Activated naive CD4-positive, alpha-beta T cell treated with Interleukin-2 at 50 U/mL for 16 hours (primary cell): ENCODE measurements around the gene TOMM34.
A peak's percentile ranks its signal among the peaks of the same experiment; 100 is the strongest.

Source experiments
- DNase-seq: peaks from one replicate; pipeline ENCODE4 v3.0.0-alpha.2; 2020

Gene TOMM34

DNA sequence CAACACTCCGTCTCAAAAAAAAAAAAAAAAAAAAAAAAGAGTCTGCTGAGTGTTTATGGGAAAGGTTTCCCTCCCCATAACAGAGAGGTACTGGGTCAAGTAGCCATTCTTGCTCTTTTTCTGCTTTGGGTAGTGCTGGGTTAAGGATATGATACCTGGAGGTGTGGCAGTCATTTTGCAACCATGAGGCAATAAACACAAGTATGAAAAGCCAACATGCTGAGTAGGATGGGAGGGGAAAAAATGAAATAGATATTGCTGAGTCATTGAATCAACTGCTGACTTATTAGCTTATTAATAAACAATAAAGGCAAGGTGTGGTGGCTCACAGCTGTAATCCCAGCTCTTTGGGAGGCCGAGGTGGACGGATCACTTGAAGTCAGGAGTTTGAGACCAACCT lies 2.3 kb upstream of the TOMM34 start:
- DNase-seq = no peak

DNA sequence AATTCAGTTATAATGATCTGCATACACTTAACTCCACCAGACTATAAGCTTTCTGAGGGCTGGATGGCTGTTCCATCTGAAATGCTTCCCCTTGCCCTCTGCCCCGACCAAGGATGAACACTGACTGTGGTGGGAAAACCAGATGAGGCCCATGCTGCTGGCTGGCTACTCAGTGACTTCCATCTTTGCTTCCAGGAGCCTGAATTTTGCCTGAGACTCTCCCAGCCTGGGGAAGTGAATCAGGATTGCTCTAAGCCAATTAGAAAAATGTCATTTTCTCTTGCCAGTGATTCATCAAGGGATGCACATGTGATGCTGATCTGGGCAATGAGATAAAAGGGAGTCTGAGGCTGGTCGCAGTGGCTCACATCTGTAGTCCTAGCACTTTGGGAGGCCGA lies 1.7 kb upstream of the TOMM34 start:
- no peak for DNase-seq

DNA sequence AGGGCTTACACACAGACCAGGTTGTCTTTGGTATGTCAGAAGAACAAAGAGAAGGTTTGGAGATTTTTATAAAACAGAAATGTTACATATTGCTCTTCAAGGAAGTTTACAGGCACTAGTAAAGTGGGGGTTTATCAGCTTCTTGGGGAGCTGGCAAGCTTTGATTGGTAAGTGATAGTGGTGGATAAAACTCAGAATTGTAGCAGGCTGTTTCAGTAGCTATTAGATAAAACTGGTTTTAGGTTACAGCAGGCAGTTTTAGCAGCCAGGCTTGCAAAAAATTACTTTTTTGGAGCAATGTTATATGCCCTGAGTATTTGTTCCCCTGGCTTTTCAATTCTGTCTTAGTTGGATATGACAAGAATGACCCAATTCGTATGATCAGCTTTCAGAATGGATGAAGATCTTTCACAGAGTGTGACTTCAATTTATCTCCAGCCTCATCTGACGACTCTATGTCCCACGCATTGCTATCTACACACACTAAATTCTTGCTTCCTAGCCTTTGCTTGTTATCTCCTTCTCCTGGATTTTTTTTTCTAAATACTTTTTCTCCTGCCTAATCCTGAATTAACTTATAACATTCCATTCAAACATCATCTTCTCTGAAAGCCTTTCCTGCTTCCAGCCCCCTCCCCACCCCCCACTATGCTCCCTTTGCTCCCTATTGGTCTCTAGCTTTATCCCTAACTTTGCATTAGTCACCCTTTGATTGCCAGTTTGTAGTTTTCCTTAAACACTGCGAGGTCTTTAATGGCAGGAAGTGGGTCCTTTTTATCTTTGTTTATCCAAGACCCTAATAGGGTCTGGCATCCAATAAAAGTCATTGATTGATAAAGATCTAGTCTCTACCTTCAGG lies 1.0 kb upstream of the TOMM34 start:
- no peak for DNase-seq

DNA sequence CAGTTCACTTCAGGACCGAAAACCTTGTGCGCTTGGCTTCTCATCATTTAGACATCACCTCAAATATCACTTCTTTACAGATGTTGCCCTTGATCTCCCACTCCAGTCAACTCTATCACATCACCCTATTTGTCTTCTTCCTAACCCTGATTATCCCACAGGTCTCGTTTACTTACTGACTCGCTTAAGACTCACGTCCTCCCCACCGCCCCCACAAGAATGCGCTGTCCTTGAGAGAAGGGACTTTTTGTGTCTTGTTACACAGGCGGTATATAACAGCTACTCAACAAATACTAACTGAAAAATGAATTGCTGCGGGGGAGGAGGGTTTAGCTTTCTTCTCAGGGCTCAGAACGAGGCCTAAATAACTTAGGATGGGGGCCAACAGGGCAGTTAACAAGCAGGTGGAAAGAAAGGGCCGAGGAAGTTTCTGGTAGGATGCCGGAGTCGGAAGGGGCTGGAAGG lies 527 bp downstream of the TOMM34 start:
- peak; percentile 85 for DNase-seq

DNA sequence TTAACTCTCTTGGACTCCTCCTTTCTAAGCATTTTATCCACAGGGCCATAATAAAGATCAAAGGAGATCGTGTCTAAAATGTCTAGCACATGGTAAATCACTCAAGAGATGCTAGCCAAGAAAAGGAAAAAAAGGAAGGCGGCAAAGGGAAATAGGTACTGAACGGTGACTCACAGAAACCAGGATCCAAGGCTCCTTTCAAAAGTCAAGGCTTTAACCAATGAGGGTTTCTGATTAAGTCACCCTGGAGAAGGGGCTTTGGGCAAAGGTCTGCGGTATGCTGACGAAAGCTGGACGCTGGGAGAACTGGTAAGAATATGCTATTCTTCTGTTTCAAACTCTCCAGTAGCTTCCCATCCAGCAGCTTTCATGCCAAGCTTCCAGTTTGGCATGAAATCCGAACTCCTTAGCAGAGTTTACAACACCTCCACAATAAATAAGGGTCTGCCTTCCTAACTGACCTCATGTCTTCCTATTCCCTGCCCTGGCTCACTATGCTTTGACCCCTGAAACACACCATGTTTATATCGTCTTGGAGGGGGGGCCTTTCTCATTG lies 1.0 kb downstream of the TOMM34 start:
- DNase-seq = peak; percentile 24

DNA sequence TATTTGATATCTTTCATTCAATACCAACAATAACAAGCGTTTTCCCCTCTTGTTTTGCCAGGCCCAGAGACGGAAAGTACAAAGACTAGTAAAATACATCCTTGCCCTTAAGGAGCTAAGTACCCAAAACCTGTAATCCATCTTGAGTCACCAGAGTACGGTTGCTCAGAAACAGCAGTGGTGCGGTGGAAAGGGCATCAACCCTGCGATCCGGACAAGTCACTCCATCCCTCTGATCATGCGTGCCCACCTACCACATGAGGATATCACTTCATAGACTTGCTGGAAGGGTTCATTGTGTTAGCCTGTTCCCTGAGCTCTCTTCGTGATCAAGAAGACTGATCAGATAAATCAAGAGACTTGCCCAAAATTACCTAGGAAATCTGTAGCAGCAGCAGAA lies 1.9 kb downstream of the TOMM34 start:
- DNase-seq = no peak

DNA sequence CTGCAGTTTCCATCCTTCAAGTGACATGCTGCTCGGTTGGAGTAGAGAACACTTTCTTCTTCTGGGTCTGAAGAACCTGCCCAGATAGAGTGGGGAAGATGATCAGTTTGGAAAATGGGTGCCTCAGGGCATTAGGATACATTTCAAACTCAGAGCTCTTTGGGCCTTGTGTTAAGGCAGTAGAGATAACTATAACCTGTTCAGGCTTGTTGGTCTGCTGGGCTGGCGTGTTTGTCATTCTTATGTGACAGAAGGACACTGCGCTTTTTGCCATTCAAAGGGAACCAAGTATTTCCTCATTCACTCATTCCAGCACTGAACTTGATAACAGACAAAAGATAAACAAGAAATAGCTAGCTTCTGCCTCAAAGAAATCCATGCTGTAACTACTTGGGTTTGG lies 3.8 kb downstream of the TOMM34 start:
- no peak for DNase-seq

DNA sequence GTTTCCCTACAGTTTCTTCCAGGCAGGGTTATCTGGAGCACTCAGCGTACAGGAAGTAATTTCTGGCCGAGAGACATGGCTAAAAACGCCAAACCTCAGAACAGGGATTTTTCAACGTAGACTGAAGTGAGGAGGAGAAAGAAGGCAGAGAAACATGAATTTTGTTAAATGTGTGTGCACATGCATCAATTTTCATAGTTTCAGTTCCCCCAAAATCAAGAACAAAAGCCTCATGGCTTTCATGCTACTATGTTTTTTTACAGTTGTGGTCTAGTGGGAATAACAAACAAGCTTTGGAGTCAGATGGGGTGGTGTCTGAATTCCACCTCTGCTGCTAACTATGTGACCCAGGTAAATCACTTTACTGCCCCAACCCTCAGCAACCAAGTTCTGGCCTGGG lies 4.9 kb downstream of the TOMM34 start:
- DNase-seq = no peak

DNA sequence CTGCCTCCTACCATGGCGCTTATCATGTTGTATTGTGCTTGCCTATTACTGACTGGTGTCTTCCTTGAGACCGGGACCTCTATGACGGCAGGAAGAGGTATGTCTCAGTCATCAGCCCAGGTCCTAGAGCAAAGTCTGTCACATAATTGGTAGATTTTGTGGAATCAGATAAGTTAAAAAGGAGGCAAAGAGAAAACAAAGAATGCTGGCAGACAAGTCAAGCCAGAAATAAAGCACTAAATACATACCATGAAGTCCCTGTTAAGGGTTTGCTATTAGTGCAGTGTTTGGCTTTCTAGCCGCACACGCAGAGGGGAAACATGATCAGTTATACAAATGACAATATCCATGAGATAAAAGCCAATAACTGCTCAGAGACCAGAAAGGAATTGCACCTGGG lies 6.0 kb downstream of the TOMM34 start:
- DNase-seq = no peak

DNA sequence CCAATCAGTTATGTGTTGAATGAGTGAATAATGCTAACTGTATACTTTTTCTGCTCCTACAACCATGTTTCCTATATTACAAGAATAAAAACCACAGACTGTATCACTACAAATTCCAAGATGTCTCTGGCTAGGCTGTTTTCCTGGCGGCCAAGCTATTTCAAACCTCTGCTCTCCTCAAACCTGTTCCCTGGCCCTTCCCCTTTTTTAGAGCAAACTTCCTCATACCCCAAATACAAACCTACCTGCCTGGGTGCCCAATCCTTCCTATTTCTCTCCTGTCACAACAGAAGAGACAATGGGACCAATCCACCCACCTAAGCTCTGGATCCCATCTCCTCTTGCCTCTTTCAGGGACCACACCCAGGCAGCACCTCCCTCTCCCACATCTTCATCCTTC lies 7.5 kb downstream of the TOMM34 start:
- DNase-seq = no peak

DNA sequence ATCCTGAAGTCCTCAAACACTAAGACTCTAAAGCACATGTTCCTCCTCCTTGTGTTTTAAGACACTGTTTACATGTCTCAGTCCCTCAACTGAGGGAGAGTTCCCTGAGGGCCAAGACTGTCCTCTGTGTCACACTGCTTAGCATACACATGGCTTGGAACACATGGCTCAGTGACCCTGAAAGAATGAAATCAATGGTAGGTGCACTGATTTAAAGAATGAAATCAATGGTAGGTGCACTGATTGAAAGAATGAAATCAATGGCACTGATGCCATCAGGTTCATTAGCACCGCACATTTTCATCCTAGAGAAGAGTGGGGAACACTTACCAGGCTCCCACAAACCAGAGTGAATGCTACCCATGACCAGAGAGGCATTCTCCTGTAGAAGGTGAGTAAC lies 9.8 kb downstream of the TOMM34 start:
- no peak for DNase-seq

DNA sequence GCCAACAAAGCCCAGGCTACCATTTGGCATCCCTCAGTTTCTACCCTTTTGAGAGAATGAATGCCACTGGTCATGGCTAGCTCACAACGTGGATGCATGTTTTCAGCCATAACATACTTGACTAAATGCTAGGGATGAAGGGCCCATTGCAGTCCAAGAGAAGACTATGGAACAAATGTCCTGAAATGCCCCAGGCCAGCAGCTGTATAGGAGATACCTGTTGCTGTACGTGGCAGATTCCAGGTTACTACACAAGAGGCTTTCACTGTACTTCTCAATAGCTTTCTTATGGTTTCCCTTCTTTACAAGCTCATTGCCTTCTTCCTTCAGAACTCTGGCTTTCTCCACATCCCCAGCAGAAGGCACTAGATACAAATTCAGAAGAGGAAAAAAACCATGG lies 11.7 kb downstream of the TOMM34 start:
- no peak for DNase-seq

DNA sequence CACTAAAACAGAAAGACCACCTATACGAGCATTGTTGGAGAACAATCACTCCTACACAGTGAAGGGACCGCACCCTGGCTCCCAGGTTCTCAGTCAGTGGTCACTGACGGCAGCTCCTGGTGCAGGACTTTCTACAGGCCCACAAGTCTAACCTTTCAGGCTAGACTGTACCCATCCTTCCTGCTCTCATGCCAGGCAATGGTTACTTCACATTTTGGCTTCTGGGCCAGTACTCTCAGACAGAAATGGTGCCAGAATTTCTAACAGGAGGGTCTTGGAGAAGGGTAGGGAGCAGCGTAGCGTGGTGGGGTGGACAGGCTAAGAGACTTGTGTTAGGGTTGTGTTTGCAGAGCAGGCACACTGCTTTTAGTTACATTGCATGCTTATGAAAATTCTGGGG lies 12.1 kb downstream of the TOMM34 start:
- DNase-seq = no peak

DNA sequence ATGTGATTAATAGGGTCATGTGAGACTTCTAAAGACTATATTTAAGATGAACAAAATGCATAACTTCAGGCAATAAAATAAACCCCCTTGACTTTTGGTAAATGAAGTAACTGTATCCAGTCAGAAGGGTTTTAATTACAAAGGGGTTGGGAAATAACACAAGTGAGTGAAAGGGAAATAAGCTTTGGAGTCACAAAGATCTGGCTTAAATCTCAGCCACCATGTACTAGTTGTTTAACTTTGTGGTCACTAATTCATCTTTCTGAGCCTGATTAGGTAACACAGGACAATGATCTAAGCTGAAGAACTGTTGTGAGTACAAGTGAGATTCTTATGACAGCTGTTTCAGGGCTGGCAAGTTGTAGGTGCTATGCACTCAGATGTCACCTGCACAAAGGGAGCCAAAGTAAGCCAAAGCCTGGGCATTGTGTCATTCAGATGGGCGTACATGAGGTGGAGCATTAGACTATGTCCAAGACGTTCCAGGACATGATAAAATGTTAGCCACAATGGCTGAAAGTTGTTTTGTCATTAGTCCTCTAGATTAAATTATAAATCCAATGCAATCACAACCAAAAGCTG lies 13.8 kb downstream of the TOMM34 start:
- DNase-seq = no peak

DNA sequence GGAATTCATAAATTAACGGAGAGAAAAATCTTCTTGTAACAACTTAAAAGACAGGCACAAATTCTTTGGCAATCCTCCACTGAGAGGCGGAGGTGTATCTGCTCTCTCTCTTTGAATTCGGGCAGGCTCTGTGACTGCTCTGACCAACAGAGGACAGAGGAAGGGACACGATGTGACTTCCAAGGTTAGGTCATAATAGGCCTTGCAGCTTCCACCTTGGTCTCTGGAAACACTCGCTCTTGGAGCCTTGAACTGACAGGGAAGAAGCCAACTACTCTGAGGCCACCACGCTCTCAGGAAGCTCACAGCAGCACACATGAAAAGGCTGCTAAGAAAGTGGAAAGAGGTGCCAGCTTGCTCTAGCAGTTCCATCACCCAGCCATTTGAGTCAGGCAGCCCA lies 14.9 kb downstream of the TOMM34 start:
- DNase-seq = no peak

DNA sequence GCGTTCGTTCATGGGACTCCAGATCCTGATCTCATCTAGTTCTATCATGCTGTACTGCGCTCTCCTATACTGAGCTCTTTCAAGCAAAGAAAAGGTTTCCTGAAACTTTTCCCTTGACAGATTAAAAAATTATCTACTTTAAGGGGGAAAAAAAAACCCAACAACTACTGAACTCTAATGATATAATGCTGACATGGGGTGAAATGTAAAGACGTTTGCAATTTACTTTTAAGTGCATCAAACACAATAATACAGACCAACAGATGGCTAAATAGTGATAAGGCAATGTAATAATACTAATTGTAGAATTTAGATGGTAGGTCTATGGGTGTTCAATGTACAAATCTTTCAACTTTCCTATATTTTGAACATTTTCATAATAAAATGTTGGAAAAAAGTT lies 16.4 kb downstream of the TOMM34 start:
- DNase-seq = no peak

DNA sequence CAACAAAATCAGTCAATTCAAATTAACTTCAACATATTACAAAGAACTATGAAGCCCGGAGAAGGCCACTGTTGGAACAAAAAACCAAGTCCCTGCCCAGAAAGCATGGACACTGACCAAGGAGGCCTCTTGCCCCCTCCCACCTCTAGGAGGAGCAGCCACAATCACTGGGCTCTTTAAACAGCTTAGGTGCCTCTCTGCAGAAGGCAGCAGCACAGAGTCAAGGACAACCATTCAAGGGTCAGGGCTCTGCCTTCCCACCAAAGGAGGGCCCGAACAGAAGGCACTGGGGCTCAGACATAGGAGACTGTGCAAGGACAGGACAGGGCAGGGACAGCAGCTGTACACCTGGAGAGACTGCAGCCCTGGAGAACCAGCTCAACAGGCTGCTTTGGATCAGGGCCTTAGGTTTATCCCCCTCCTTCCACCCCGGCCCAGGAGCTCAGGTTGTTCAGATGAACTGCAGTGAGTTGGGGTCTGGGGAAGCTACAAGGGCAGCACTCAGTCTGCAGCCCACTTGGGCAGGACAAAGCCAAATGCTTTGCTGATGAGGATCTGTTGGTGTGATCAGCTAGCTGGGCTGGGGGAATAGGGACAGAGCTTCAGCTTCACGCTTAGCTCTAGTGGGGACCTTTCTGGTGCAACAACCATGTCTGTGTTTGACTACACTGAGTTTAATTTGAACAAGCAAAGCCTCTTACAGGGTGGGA lies 17.8 kb downstream of the TOMM34 start:
- DNase-seq = no peak

DNA sequence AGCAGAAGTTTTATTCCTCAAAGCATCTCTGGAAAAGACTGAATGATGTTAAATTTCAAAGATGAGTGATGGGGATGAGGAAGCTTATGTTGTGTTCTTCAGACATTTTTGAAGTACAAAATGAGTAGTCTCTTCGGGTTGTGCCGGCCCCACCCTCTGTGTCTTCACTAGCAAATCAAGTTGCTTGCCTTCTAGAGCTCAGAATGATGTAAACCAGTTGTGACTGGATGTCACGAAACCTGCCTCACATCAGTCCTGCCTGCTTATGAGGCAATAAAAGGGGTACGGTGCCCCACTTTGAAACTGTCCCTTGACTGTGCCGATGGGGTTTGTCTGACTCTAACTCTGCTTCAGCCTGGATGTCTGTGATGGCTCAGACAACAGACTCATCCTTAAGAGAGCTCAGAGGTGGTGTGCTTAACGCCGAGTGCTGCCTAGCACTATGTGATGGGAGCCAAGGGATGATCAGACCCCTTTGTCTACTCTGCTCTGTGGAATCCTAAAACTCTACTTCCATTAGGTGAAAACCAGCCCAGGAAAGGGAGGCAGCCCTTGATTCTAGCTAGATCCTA lies 19.0 kb downstream of the TOMM34 start:
- DNase-seq = no peak

DNA sequence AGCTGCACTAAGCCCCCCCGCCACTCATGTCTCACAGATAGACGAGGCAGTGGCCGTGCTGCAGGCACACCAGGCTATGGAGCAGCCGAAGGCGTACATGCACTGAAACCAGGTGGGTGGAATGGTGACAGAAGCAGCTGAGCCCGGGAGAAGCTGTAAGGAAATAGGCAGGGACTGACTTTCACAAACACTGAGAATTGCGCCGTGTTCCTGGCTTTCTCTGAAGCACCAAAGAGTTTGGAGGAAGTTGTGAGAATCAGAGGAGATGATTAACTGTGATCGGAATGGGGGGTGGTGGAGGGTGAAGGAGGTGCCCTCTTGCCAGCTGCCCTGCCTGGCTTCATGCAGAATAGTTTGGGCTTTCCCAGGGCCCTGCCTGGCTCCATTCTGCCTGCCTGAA lies 21.6 kb downstream of the TOMM34 start:
- no peak for DNase-seq

DNA sequence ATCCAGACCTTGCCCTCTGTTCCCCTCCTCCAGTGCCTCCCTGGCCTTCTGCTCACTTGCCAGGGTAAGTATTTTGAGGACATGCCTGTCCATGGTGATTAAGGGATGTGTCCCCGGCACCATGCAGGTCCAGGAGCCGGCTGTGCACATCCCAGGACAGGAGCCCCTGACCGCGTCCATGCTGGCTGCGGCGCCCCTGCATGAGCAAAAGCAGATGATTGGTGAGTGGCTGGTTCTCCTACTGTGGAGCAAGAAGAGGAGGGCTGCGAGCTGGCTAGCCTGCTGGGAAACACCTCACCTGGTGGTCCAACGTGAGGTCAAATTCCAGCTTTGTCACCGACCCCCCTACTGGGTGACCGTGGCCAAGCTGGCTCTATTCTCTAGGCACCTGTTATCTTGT lies 23.7 kb downstream of the TOMM34 start:
- no peak for DNase-seq

DNA sequence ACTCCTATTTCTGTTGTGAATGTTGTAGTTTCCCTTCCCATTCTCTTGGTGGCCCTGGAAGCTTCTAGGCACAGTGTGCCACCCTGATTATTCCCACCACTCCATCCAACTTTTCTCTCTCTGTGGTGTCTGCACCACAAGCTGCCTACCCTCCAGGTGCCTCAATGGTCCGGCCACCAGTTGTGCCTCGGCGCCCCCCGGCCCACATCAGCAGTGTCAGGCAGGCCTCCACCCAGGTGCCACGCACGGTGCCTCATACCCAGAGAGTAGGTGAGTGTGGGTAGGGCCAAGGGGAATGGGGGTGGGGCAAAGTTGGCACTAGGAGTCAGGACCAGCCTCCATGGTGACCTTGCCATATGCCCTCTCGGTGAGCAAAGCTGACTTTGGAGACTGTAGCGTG lies 27.3 kb downstream of the TOMM34 start:
- DNase-seq = no peak

DNA sequence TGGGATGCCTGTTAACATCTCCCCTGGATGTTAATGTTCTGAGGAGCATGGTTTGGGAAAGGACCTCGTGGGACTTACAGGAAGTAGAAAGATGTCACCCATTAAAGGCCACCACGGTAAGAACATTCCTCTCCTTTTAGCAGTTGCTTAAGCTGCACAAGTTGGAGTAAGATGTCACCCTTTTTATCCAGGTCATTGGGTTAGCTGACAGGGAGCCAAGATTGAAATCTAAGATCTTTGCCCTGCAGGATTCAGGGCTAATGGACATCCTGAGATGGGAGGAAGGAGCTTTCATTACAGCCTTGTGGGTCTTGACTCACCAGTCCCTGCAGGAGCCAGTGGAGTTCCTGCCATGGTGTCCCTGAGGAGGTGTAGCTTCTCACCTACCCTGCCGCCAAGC lies 28.3 kb downstream of the TOMM34 start:
- DNase-seq = no peak

DNA sequence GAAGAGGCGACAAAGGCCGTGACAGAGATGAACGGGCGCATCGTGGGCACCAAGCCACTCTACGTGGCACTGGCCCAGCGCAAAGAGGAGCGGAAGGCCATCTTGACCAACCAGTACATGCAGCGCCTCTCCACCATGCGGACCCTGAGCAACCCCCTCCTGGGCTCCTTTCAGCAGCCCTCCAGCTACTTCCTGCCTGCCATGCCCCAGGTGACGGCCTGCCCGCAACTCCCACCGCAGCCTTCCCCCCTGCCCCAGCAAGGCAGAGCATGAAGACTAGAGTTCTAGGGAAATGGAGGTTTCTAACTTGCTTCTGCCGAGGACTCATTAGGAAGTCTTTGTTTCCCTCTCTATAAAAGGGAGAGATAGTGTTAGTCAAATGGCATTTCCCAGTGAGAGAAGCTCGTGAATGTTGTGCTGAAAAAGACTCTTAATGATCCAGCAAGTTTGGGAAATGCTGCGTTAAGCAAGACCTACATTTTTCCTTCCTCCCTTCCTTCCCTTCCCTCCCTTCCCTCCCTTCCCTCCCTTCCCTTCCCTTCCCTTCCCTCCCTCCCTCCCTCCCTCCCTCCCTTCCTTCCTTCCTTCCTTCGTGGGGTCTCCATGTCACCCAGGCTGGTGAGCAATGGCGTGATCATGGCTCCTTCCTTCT lies 29.6 kb downstream of the TOMM34 start:
- no peak for DNase-seq
